Endodermal cell (in vitro differentiated cells): ENCODE data around the gene SLC6A14. TPM values are rescaled to one million over a fixed set of nuclear protein-coding genes. Genes with fewer than 3 reads are reported as not detected.

Source experiments
- DNase-seq: peaks from one replicate; pipeline ENCODE4 v3.0.0-alpha.2; 2017
- H3K27ac ChIP-seq: 2 replicates; pipeline ENCODE4 v1.5.1; 2013; ENCODE audit warnings: mild to moderate bottlenecking, low read depth, low read length, moderate library complexity
- H3K27me3 ChIP-seq: 2 replicates; pipeline ENCODE4 v1.6.1; 2013; ENCODE audit warnings: mild to moderate bottlenecking, low read length, moderate library complexity; ENCODE audit not compliant: insufficient read depth, control insufficient read depth, poor library complexity, severe bottlenecking
- H3K36me3 ChIP-seq: 2 replicates; pipeline ENCODE4 v1.7.0; 2013; ENCODE audit warnings: mild to moderate bottlenecking, low read length, moderate library complexity; ENCODE audit not compliant: control insufficient read depth, insufficient read depth
- H3K4me1 ChIP-seq: one replicate; pipeline ENCODE4 v1.7.0; 2013; ENCODE audit warnings: low read length; ENCODE audit not compliant: control insufficient read depth, insufficient read depth
- H3K4me3 ChIP-seq: 2 replicates; pipeline ENCODE4 v1.5.1; 2013; ENCODE audit warnings: mild to moderate bottlenecking, low read length, moderate library complexity
- H3K9ac ChIP-seq: 2 replicates; pipeline ENCODE4 v1.6.1; 2013; ENCODE audit warnings: mild to moderate bottlenecking, low read length, moderate library complexity; ENCODE audit not compliant: poor library complexity, severe bottlenecking; ENCODE audit errors: extremely low read depth
- H3K9me3 ChIP-seq: 2 replicates; pipeline ENCODE4 v1.6.1; 2013; ENCODE audit warnings: mild to moderate bottlenecking, low read length, moderate library complexity; ENCODE audit not compliant: control insufficient read depth
- H3K27ac Mint-ChIP-seq: 2 replicates; pipeline ENCODE4 v1.8.0; 2020; ENCODE audit warnings: mixed read lengths
- H3K27me3 Mint-ChIP-seq: 2 replicates; pipeline ENCODE4 v1.8.0; 2021; ENCODE audit warnings: mild to moderate bottlenecking, mixed read lengths; ENCODE audit not compliant: insufficient read depth
- H3K36me3 Mint-ChIP-seq: 2 replicates; pipeline ENCODE4 v1.8.0; 2020; ENCODE audit warnings: low read depth, mixed read lengths
- H3K4me1 Mint-ChIP-seq: 2 replicates; pipeline ENCODE4 v1.8.0; 2020; ENCODE audit warnings: mixed read lengths
- H3K4me3 Mint-ChIP-seq: 2 replicates; pipeline ENCODE4 v1.8.0; 2020; ENCODE audit warnings: mild to moderate bottlenecking, moderate library complexity, mixed read lengths
- H3K9me3 Mint-ChIP-seq: 2 replicates; pipeline ENCODE4 v1.8.0; 2020; ENCODE audit warnings: mild to moderate bottlenecking, mixed read lengths
- CTCF ChIP-seq: fragments of 200-600 bp; sonication (generic); conservative IDR thresholded peaks from 2 replicates; pipeline ENCODE4 v1.5.0; 2021; ENCODE audit warnings: antibody characterized with exemption, mild to moderate bottlenecking
- WGBS, 2 experiments: methylation state at CpG; one replicate each; pipeline versions ENCODE4 v1.1.5 to v1.1.7; 2013; ENCODE audit warnings: missing lambda C conversion rate in 2 of 2, mixed read lengths in 1 of 2; ENCODE audit not compliant: insufficient coverage in 1 of 2, insufficient read length in 1 of 2; 5-methylcytosine and 5-hydroxymethylcytosine counted together
- long read RNA-seq, 4 experiments: library from polyadenylated mRNA in 2 of 4; library from RNA in 1 of 4; library from capped mRNA in 1 of 4; stranded (forward) in 3 of 4; unstranded in 1 of 4; transcript quantifications; one replicate each; pipeline ENCODE4 v2.0.0, GENCODE V29; 2020 to 2021; ENCODE audit warnings: inconsistent platforms in 1 of 4
- polyA plus RNA-seq, 2 experiments: library from polyadenylated mRNA; stranded (reverse); fragments of 50-300 nt; gene quantifications; one replicate each; pipeline ENCODE4 v1.2.3, GENCODE V29; 2013
- total RNA-seq, 2 donors: library from RNA; stranded (reverse); fragmentation: NEBNext Ultra II Directional in 1 of 2; extraction: Animal tissue kit (Norgen Biotek cat#: 25700) in 1 of 2; gene quantifications; 2 replicates in 1 of 2; 3 replicates in 1 of 2; pipeline ENCODE4 v1.2.1, GENCODE V29; 2021

The SLC6A14 gene
- not detected for total RNA-seq
- polyA plus RNA-seq (2013, experiment 1 of 2): not detected
- not detected for polyA plus RNA-seq (2013, experiment 2 of 2)
- long read RNA-seq, experiment 1: 0 reads
- long read RNA-seq, experiment 2: 0 reads
- long read RNA-seq, experiment 3: 0 reads
- long read RNA-seq, experiment 4: 0 reads

- no peak for TF ChIP-seq CTCF
- H3K4me3 Mint-ChIP-seq: no peak within 1 kb of the TSS
- H3K27ac Mint-ChIP-seq: no peak within 1 kb of the TSS
- WGBS, 2 experiments: 82% methylated on average over 9 of the region's 9 CpGs; no CpG with 5 or more reads in 1 of the 2 experiments
- H3K4me1 ChIP-seq: no peaks in the 10 kb centered on the region
- H3K27me3 ChIP-seq: no peaks in the 10 kb centered on the region
- H3K36me3 ChIP-seq: no peaks in the 10 kb centered on the region
- H3K9me3 Mint-ChIP-seq: no peaks in the 10 kb centered on the region
- peak; percentile 47 for DNase-seq
- no peak within 1 kb of the TSS for H3K4me3 ChIP-seq
- peaks cover 6% of the 10 kb centered on the region for H3K4me1 Mint-ChIP-seq
- no peaks in the 10 kb centered on the region for H3K27me3 Mint-ChIP-seq
- no peaks in the 10 kb centered on the region for H3K36me3 Mint-ChIP-seq
- no peak within 1 kb of the TSS for H3K27ac ChIP-seq
- no peaks in the 10 kb centered on the region for H3K9me3 ChIP-seq
- no peak within 1 kb of the TSS for H3K9ac ChIP-seq
Measured at GRCh38 chrX:116436358-116436816, at the start of gene SLC6A14. TSS of gene SLC6A14 (plus strand) at chrX:116436606. CDS start at chrX:116436710, 104 bp downstream.

GRCh38 chrX:116395752-116396151 lies 40.7 kb upstream of the SLC6A14 start:
- 96% methylated on average over 5 of the region's 7 CpGs; no CpG with 5 or more reads in 1 of the 2 experiments for WGBS, 2 experiments
- no peaks in the 10 kb centered on the region for H3K36me3 Mint-ChIP-seq
- no peak for TF ChIP-seq CTCF

DNA sequence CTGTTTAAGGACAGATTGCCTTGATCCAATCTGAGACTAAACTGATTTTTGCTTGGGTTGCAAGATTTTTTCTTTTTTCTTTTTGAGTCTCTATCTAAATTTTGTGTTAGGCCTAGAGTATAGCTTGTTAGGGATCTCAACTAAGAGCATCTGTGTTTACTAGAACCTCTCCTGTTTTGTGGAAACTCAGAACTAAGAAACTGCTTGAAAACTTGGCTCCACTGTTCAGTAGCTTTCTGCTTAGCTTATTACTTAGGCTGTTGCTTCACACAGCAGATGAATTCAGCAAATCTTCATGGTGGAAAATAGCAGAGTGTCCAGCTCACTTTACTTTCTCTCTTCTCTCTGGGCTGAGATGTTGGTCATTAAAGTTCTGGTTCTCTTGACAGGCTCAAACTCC lies 36.7 kb upstream of the SLC6A14 start:
- no peak for DNase-seq
- no peaks in the 10 kb centered on the region for H3K4me1 Mint-ChIP-seq
- Histone ChIP-seq H3K4me1 (no peaks in the 10 kb centered on the region), H3K27me3 (no peaks in the 10 kb centered on the region), H3K9me3 (no peaks in the 10 kb centered on the region), H3K27ac (no peak overlapping the region), H3K4me3 (no peak overlapping the region), H3K9ac (no peak overlapping the region), H3K36me3 (no peaks in the 10 kb centered on the region)
- no peak overlapping the region for H3K4me3 Mint-ChIP-seq
- H3K36me3 Mint-ChIP-seq: no peaks in the 10 kb centered on the region
- no peak overlapping the region for H3K27ac Mint-ChIP-seq
- TF ChIP-seq CTCF: no peak
- no peaks in the 10 kb centered on the region for H3K27me3 Mint-ChIP-seq
- peaks cover 3% of the 10 kb centered on the region for H3K9me3 Mint-ChIP-seq

More at GRCh38 chrX:116395752-116396151, 40.7 kb upstream of the SLC6A14 start:
- peaks cover 3% of the 10 kb centered on the region for H3K9me3 Mint-ChIP-seq
- no peaks in the 10 kb centered on the region for H3K4me1 Mint-ChIP-seq
- no peak overlapping the region for H3K9ac ChIP-seq
- H3K27ac Mint-ChIP-seq: no peak overlapping the region
- H3K4me3 ChIP-seq: no peak overlapping the region
- no peaks in the 10 kb centered on the region for H3K27me3 ChIP-seq
- DNase-seq: no peak
- H3K4me3 Mint-ChIP-seq: no peak overlapping the region
- no peaks in the 10 kb centered on the region for H3K36me3 ChIP-seq
- H3K27ac ChIP-seq: no peak overlapping the region
- no peaks in the 10 kb centered on the region for H3K9me3 ChIP-seq
- no peaks in the 10 kb centered on the region for H3K4me1 ChIP-seq
- no peaks in the 10 kb centered on the region for H3K27me3 Mint-ChIP-seq
